ENCODE measurements around the gene APOBEC3F.
A peak's percentile ranks its signal among the peaks of the same experiment; 100 is the strongest.
"Not testable (repeated sequence)": the region's sequence is repeated elsewhere in the genome, so short reads cannot be mapped to it uniquely, and the experiment has no call there.

APOBEC3F gene

GRCh38 chr22:39039306-39040126, 1.1 kb upstream of the APOBEC3F start:
- TF ChIP-seq POLR2AphosphoS5 (IDR thresholded peaks at IDR 0.05; ENCODE audit: borderline replicate concordance, low read depth, low read length) (no peak), FOXP2 (optimal IDR thresholded peaks at IDR 0.05; ENCODE audit: control extremely low read depth, extremely low read length, insufficient read depth) (no peak), EZH2 (IDR thresholded peaks at IDR 0.05) (no peak)
- H3K4me3 ChIP-seq, result peak overlapping the region; percentile 42
- peak overlapping the region; percentile 83 for H3K27ac ChIP-seq
- DNase-seq (ENCODE audit: low read depth, low spot score), result peak; percentile 10
- no peak overlapping the region for H3K9ac ChIP-seq (ENCODE audit: insufficient read length)
- no peaks in the 10 kb centered on the region for H3K9me3 ChIP-seq (ENCODE audit: low read depth, low read length)
- no peaks in the 10 kb centered on the region for H3K36me3 ChIP-seq (ENCODE audit: insufficient read depth, low read length)

GRCh38 chr22:39040155-39040537, 518 bp upstream of the APOBEC3F start:
- H3K36me3 ChIP-seq (ENCODE audit: insufficient read depth, low read length); H3K9me3 ChIP-seq (ENCODE audit: low read depth, low read length); H3K9ac ChIP-seq (ENCODE audit: insufficient read length); DNase-seq (ENCODE audit: low read depth, low spot score): not testable (repeated sequence)
- Histone ChIP-seq H3K4me3 (peak overlapping the region; percentile 42), H3K27ac (peak overlapping the region; percentile 83)

- H3K4me3 ChIP-seq, result no peak overlapping the region
- TF ChIP-seq EZH2 (IDR thresholded peaks at IDR 0.05), result no peak
- no peak for TF ChIP-seq POLR2AphosphoS5 (IDR thresholded peaks at IDR 0.05; ENCODE audit: borderline replicate concordance, low read depth, low read length)
- TF ChIP-seq FOXP2 (optimal IDR thresholded peaks at IDR 0.05; ENCODE audit: control extremely low read depth, extremely low read length, insufficient read depth), result no peak
- H3K9ac ChIP-seq (ENCODE audit: insufficient read length), result no peak overlapping the region
- H3K9me3 ChIP-seq (ENCODE audit: low read depth, low read length), result no peaks in the 10 kb centered on the region
- H3K36me3 ChIP-seq (ENCODE audit: insufficient read depth, low read length), result no peaks in the 10 kb centered on the region
- DNase-seq (ENCODE audit: low read depth, low spot score), result no peak
- H3K27ac ChIP-seq, result no peak overlapping the region
Observed at GRCh38 chr22:39041908-39042307, 1.2 kb downstream of the APOBEC3F start.

GRCh38 chr22:39043063-39043462, 2.4 kb downstream of the APOBEC3F start:
- not testable (repeated sequence) for H3K36me3 ChIP-seq (ENCODE audit: insufficient read depth, low read length); H3K9ac ChIP-seq (ENCODE audit: insufficient read length); H3K4me3 ChIP-seq; H3K27ac ChIP-seq; DNase-seq (ENCODE audit: low read depth, low spot score); H3K9me3 ChIP-seq (ENCODE audit: low read depth, low read length)

GRCh38 chr22:39045136-39045535, 4.5 kb downstream of the APOBEC3F start:
- not testable (repeated sequence) for H3K9me3 ChIP-seq (ENCODE audit: low read depth, low read length); H3K9ac ChIP-seq (ENCODE audit: insufficient read length); DNase-seq (ENCODE audit: low read depth, low spot score); H3K27ac ChIP-seq; H3K4me3 ChIP-seq; H3K36me3 ChIP-seq (ENCODE audit: insufficient read depth, low read length)

- DNase-seq (ENCODE audit: low read depth, low spot score); H3K4me3 ChIP-seq; H3K36me3 ChIP-seq (ENCODE audit: insufficient read depth, low read length); H3K9me3 ChIP-seq (ENCODE audit: low read depth, low read length); H3K9ac ChIP-seq (ENCODE audit: insufficient read length); H3K27ac ChIP-seq: not testable (repeated sequence)
Observed at GRCh38 chr22:39049486-39049885, 8.8 kb downstream of the APOBEC3F start.

- not testable (repeated sequence) for H3K9ac ChIP-seq (ENCODE audit: insufficient read length); H3K36me3 ChIP-seq (ENCODE audit: insufficient read depth, low read length); H3K9me3 ChIP-seq (ENCODE audit: low read depth, low read length); DNase-seq (ENCODE audit: low read depth, low spot score); H3K4me3 ChIP-seq; H3K27ac ChIP-seq
Observed at GRCh38 chr22:39051844-39052495, 11.3 kb downstream of the APOBEC3F start.

- H3K9ac ChIP-seq (ENCODE audit: insufficient read length), result no peak overlapping the region
- no peak for DNase-seq (ENCODE audit: low read depth, low spot score)
- H3K36me3 ChIP-seq (ENCODE audit: insufficient read depth, low read length), result no peaks in the 10 kb centered on the region
- no peak overlapping the region for H3K27ac ChIP-seq
- no peaks in the 10 kb centered on the region for H3K9me3 ChIP-seq (ENCODE audit: low read depth, low read length)
- no peak overlapping the region for H3K4me3 ChIP-seq
- no peak for TF ChIP-seq FOXP2 (optimal IDR thresholded peaks at IDR 0.05; ENCODE audit: control extremely low read depth, extremely low read length, insufficient read depth)
- TF ChIP-seq EZH2 (IDR thresholded peaks at IDR 0.05), result no peak
- no peak for TF ChIP-seq POLR2AphosphoS5 (IDR thresholded peaks at IDR 0.05; ENCODE audit: borderline replicate concordance, low read depth, low read length)
Observed at GRCh38 chr22:39055658-39056057, 15.0 kb downstream of the APOBEC3F start.

GRCh38 chr22:39061290-39061689, 20.6 kb downstream of the APOBEC3F start:
- H3K9ac ChIP-seq (ENCODE audit: insufficient read length); H3K4me3 ChIP-seq; DNase-seq (ENCODE audit: low read depth, low spot score): not testable (repeated sequence)

GRCh38 chr22:39061951-39062350, 21.3 kb downstream of the APOBEC3F start:
- H3K27ac ChIP-seq; H3K36me3 ChIP-seq (ENCODE audit: insufficient read depth, low read length); H3K9ac ChIP-seq (ENCODE audit: insufficient read length); H3K4me3 ChIP-seq; DNase-seq (ENCODE audit: low read depth, low spot score); H3K9me3 ChIP-seq (ENCODE audit: low read depth, low read length): not testable (repeated sequence)

More at GRCh38 chr22:39061290-39061689, 20.6 kb downstream of the APOBEC3F start:
- H3K9me3 ChIP-seq (ENCODE audit: low read depth, low read length); H3K36me3 ChIP-seq (ENCODE audit: insufficient read depth, low read length); H3K27ac ChIP-seq: not testable (repeated sequence)

GRCh38 chr22:39063904-39064303, 23.2 kb downstream of the APOBEC3F start:
- H3K36me3 ChIP-seq (ENCODE audit: insufficient read depth, low read length); H3K9me3 ChIP-seq (ENCODE audit: low read depth, low read length); DNase-seq (ENCODE audit: low read depth, low spot score); H3K9ac ChIP-seq (ENCODE audit: insufficient read length); H3K27ac ChIP-seq; H3K4me3 ChIP-seq: not testable (repeated sequence)

GRCh38 chr22:39066442-39067276, 26.0 kb downstream of the APOBEC3F start:
- not testable (repeated sequence) for H3K9ac ChIP-seq (ENCODE audit: insufficient read length); H3K9me3 ChIP-seq (ENCODE audit: low read depth, low read length); H3K27ac ChIP-seq; DNase-seq (ENCODE audit: low read depth, low spot score); H3K36me3 ChIP-seq (ENCODE audit: insufficient read depth, low read length); H3K4me3 ChIP-seq
